ENCODE results near the gene CABYR.

DNA sequence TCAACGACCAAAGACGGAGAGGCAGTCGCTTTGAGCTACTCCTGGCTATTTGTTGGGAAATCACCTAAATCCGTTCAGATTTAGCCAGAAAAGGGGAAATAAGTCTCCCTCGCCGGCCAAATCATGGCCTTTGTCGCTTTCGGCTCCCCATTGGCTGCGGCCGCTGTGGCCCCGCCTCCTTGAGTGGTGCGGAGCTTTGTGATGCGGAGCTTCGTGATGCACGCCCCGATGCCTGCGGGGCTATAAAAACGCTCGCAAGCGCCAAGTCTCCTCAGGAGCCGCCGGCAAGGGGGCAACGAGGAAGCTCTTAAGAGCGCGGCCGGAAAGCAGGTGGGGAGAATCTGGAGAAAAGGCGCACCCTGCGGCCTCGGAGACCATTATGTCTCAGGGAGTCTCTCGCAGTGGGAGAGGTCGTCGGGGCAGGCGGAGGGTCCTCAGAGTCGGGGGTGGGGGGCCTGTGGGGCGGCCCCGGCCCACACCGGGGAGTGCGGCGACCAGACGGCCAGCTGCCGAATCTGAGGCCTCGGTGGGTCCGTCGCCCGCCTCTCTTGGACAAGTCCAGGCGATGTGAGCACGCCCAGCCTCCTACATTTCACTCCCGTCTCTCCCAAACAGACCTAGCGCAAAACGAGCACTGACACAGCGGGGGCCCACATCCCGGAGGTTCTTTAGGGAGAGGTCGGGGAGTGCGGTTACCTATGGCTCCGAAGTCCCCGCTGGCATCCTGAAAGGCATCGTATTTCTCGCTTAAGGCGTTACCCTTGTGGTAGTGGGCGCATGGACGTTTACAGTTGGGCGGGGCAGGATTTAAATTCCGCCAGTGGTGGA is at the start of gene CABYR:
- TF ChIP-seq, protein P1, sequence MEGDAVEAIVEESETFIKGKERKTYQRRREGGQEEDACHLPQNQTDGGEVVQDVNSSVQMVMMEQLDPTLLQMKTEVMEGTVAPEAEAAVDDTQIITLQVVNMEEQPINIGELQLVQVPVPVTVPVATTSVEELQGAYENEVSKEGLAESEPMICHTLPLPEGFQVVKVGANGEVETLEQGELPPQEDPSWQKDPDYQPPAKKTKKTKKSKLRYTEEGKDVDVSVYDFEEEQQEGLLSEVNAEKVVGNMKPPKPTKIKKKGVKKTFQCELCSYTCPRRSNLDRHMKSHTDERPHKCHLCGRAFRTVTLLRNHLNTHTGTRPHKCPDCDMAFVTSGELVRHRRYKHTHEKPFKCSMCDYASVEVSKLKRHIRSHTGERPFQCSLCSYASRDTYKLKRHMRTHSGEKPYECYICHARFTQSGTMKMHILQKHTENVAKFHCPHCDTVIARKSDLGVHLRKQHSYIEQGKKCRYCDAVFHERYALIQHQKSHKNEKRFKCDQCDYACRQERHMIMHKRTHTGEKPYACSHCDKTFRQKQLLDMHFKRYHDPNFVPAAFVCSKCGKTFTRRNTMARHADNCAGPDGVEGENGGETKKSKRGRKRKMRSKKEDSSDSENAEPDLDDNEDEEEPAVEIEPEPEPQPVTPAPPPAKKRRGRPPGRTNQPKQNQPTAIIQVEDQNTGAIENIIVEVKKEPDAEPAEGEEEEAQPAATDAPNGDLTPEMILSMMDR (IDR thresholded peaks at IDR 0.05; ENCODE audit: low read depth, low read length) = no peak
- no peak for TF ChIP-seq MYC (IDR thresholded peaks at IDR 0.05; ENCODE audit: low read depth, low read length)
